Measurements from ENCODE around the gene OLFM1. TPM values are rescaled to one million over a fixed set of nuclear protein-coding genes. Genes with fewer than 3 reads are reported as not detected.

OLFM1 gene
- total RNA-seq, 1 experiment from 2014 or later: 0.44 TPM

- no TSS peak for BruUV-seq (replicated peaks)
- no peaks in the 10 kb centered on the region for H3K4me1 ChIP-seq (ENCODE audit: insufficient read depth, low read length)
Measured at GRCh38 chr9:135134268-135135022, 47.0 kb downstream of the OLFM1 start.

GRCh38 chr9:135135171-135135928 lies 47.9 kb downstream of the OLFM1 start:
- ChIA-PET POLR2A (ENCODE audit: unreplicated experiment) (no interaction called here), CTCF (no interaction called here)
- Histone ChIP-seq H2AFZ (ENCODE audit: low read length) (no peak overlapping the region), H3K79me2 (ENCODE audit: low read length) (no peaks in the 10 kb centered on the region), H3K9me3 (ENCODE audit: low read length) (no peaks in the 10 kb centered on the region), H3K4me2 (ENCODE audit: low read length) (no peak overlapping the region), H3K9ac (ENCODE audit: low read length) (no peak overlapping the region), H3K4me1 (ENCODE audit: insufficient read depth, low read length) (no peaks in the 10 kb centered on the region), H4K20me1 (ENCODE audit: low read length) (no peaks in the 10 kb centered on the region), H3K27ac (ENCODE audit: low read length) (no peak overlapping the region), H3K4me3 (ENCODE audit: low read length) (no peak overlapping the region), H3K36me3 (ENCODE audit: low read depth, low read length) (no peaks in the 10 kb centered on the region), H3K9me2 (replicated peaks; ENCODE audit: low read length) (no peaks in the 10 kb centered on the region), H3F3A (ENCODE audit: low read length, unreplicated experiment) (no peaks in the 10 kb centered on the region), H3K27me3 (ENCODE audit: low read length) (no peaks in the 10 kb centered on the region)
- no TSS peak for BruUV-seq (replicated peaks)
- no peak for TF ChIP-seq EZH2 (IDR thresholded peaks at IDR 0.05; ENCODE audit: low read length, unreplicated experiment)
- TF ChIP-seq, protein P1, sequence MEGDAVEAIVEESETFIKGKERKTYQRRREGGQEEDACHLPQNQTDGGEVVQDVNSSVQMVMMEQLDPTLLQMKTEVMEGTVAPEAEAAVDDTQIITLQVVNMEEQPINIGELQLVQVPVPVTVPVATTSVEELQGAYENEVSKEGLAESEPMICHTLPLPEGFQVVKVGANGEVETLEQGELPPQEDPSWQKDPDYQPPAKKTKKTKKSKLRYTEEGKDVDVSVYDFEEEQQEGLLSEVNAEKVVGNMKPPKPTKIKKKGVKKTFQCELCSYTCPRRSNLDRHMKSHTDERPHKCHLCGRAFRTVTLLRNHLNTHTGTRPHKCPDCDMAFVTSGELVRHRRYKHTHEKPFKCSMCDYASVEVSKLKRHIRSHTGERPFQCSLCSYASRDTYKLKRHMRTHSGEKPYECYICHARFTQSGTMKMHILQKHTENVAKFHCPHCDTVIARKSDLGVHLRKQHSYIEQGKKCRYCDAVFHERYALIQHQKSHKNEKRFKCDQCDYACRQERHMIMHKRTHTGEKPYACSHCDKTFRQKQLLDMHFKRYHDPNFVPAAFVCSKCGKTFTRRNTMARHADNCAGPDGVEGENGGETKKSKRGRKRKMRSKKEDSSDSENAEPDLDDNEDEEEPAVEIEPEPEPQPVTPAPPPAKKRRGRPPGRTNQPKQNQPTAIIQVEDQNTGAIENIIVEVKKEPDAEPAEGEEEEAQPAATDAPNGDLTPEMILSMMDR (conservative IDR thresholded peaks at IDR 0.05; ENCODE audit: low read depth, low read length): no peak
- TF ChIP-seq EZH2phosphoT487 (IDR thresholded peaks at IDR 0.05; ENCODE audit: borderline replicate concordance, low read length): no peak
- intact Hi-C loops (cut with micrococcal nuclease): no loop called here
- ATAC-seq (no peak), DNase-seq (no peak)

More at GRCh38 chr9:135134268-135135022, 47.0 kb downstream of the OLFM1 start:
- no peak overlapping the region for H3K4me2 ChIP-seq (ENCODE audit: low read length)
- H3K9me3 ChIP-seq (ENCODE audit: low read length): no peaks in the 10 kb centered on the region
- H3K4me3 ChIP-seq (ENCODE audit: low read length): no peak overlapping the region
- intact Hi-C loops (cut with micrococcal nuclease): no loop called here
- ChIA-PET POLR2A (ENCODE audit: unreplicated experiment) (no interaction called here), CTCF (no interaction called here)
- TF ChIP-seq, protein P1 (conservative IDR thresholded peaks at IDR 0.05; ENCODE audit: low read depth, low read length): no peak
- TF ChIP-seq EZH2phosphoT487 (IDR thresholded peaks at IDR 0.05; ENCODE audit: borderline replicate concordance, low read length): no peak
- no peak for TF ChIP-seq EZH2 (IDR thresholded peaks at IDR 0.05; ENCODE audit: low read length, unreplicated experiment)
- no peak overlapping the region for H3K9ac ChIP-seq (ENCODE audit: low read length)
- no peaks in the 10 kb centered on the region for H3K27me3 ChIP-seq (ENCODE audit: low read length)
- ATAC-seq: no peak
- no peak for DNase-seq
- no peaks in the 10 kb centered on the region for H3F3A ChIP-seq (ENCODE audit: low read length, unreplicated experiment)
- no peaks in the 10 kb centered on the region for H3K79me2 ChIP-seq (ENCODE audit: low read length)
- H3K9me2 ChIP-seq (replicated peaks; ENCODE audit: low read length): no peaks in the 10 kb centered on the region
- no peaks in the 10 kb centered on the region for H4K20me1 ChIP-seq (ENCODE audit: low read length)
- no peak overlapping the region for H3K27ac ChIP-seq (ENCODE audit: low read length)
- H3K36me3 ChIP-seq (ENCODE audit: low read depth, low read length): no peaks in the 10 kb centered on the region
- H2AFZ ChIP-seq (ENCODE audit: low read length): no peak overlapping the region

GRCh38 chr9:135135929-135136315 lies 48.5 kb downstream of the OLFM1 start:
- no peaks in the 10 kb centered on the region for H4K20me1 ChIP-seq (ENCODE audit: low read length)
- no peaks in the 10 kb centered on the region for H3K27me3 ChIP-seq (ENCODE audit: low read length)
- CTCF ChIA-PET: no interaction called here
- no peaks in the 10 kb centered on the region for H3K9me3 ChIP-seq (ENCODE audit: low read length)
- ATAC-seq: no peak
- no peaks in the 10 kb centered on the region for H3K9me2 ChIP-seq (replicated peaks; ENCODE audit: low read length)
- POLR2A ChIA-PET (ENCODE audit: unreplicated experiment): no interaction called here
- no peak overlapping the region for H3K4me3 ChIP-seq (ENCODE audit: low read length)
- intact Hi-C loops (cut with micrococcal nuclease): no loop called here
- H3K9ac ChIP-seq (ENCODE audit: low read length): no peak overlapping the region
- BruUV-seq (replicated peaks): no TSS peak
- no peak for DNase-seq
- H2AFZ ChIP-seq (ENCODE audit: low read length): no peak overlapping the region
- TF ChIP-seq EZH2phosphoT487 (IDR thresholded peaks at IDR 0.05; ENCODE audit: borderline replicate concordance, low read length) (no peak), EZH2 (IDR thresholded peaks at IDR 0.05; ENCODE audit: low read length, unreplicated experiment) (no peak)
- TF ChIP-seq, protein P1 (conservative IDR thresholded peaks at IDR 0.05; ENCODE audit: low read depth, low read length): no peak
- no peak overlapping the region for H3K27ac ChIP-seq (ENCODE audit: low read length)
- no peaks in the 10 kb centered on the region for H3K79me2 ChIP-seq (ENCODE audit: low read length)
- H3K4me1 ChIP-seq (ENCODE audit: insufficient read depth, low read length): no peaks in the 10 kb centered on the region
- H3F3A ChIP-seq (ENCODE audit: low read length, unreplicated experiment): no peaks in the 10 kb centered on the region
- no peak overlapping the region for H3K4me2 ChIP-seq (ENCODE audit: low read length)
- no peaks in the 10 kb centered on the region for H3K36me3 ChIP-seq (ENCODE audit: low read depth, low read length)

Measured in PC-3 (cell line).